Transverse colon (tissue), 3 donors: ENCODE results near the gene CCDC184.

ENCODE experiments used
- CTCF ChIP-seq, 5 experiments: fragments of 200-600 bp in 3 of 5; fragments of 450-650 bp in 2 of 5; sonication (generic) in 3 of 5; IDR thresholded peaks; 1 replicate in 2 of 5; 2 replicates in 3 of 5; pipeline ENCODE4 v1.5.1; 2016 to 2017; ENCODE audit warnings: antibody characterized with exemption in 5 of 5, inconsistent platforms in 3 of 5, mild to moderate bottlenecking in 2 of 5, moderate library complexity in 1 of 5
- POLR2A ChIP-seq: fragments of 450-650 bp; IDR thresholded peaks from one replicate; pipeline ENCODE4 v1.6.1; 2016; ENCODE audit warnings: antibody characterized with exemption, mild to moderate bottlenecking, moderate library complexity

- TF ChIP-seq POLR2A (no peak), CTCF (IDR thresholded peaks at IDR 0.05) (no peak)
Observed at GRCh38 chr12:48145981-48146380, 37.5 kb upstream of the CCDC184 start.
